Measurements from ENCODE around the gene EMID1. TPM values are rescaled to one million over a fixed set of nuclear protein-coding genes. Genes with fewer than 3 reads are reported as not detected.

EMID1 gene
- polyA plus RNA-seq, 1 donor (not counting 4 experiments of a cell fraction or from before 2014, with no cell fraction given), result not detected

- Histone ChIP-seq H3K27me3 (ENCODE audit: control insufficient read depth, extremely low read depth, insufficient read depth, low read length) (peaks cover 4% of the 10 kb centered on the region), H3K9ac (ENCODE audit: control insufficient read depth, extremely low read depth, insufficient read depth, low read length) (no peak overlapping the region), H3K79me2 (ENCODE audit: control insufficient read depth, insufficient read depth, low read length) (no peaks in the 10 kb centered on the region), H3K4me3 (ENCODE audit: control insufficient read depth in 2 of 3, extremely low read depth in 1 of 3, insufficient read depth in 2 of 3, low read depth in 1 of 3, low read length in 3 of 3) (no peak overlapping the region), H4K20me1 (ENCODE audit: control insufficient read depth, extremely low read depth, insufficient read depth, low read length) (peaks cover 3% of the 10 kb centered on the region), H3K36me3 (ENCODE audit: control insufficient read depth in 2 of 2, extremely low read depth in 1 of 2, insufficient read depth in 2 of 2, low read length in 2 of 2) (no peaks in the 10 kb centered on the region), H3K27ac (ENCODE audit: control insufficient read depth, insufficient read depth, low read length) (no peak overlapping the region), H3K9me1 (ENCODE audit: control insufficient read depth, extremely low read depth, insufficient read depth, low read length) (no peaks in the 10 kb centered on the region), H2AFZ (ENCODE audit: control insufficient read depth, low read length) (no peak overlapping the region), H3K4me1 (ENCODE audit: control insufficient read depth, extremely low read depth, insufficient read depth, low read length) (no peaks in the 10 kb centered on the region), H3K9me3 (ENCODE audit: control insufficient read depth, low read depth, low read length) (no peaks in the 10 kb centered on the region), H3K4me2 (ENCODE audit: control insufficient read depth, extremely low read depth, insufficient read depth, low read depth, low read length) (no peak overlapping the region)
- TF ChIP-seq EZH2 (IDR thresholded peaks at IDR 0.05; ENCODE audit: low read length) (no peak), CTCF (optimal IDR thresholded peaks at IDR 0.05 in 1 of 3, IDR thresholded peaks at IDR 0.05 in 1 of 3, conservative IDR thresholded peaks at IDR 0.05 in 1 of 3; ENCODE audit: extremely low read depth in 1 of 3, insufficient read depth in 2 of 3, low read length in 3 of 3) (no peak)
- DNase-seq (ENCODE audit: low read depth, low spot score) (no peak), FAIRE-seq (no peak)
- dilution Hi-C loops (cut with MboI; ENCODE audit: extremely low pct_ligation_motif_present, low sequenced_read_pairs), result no loop called here
Measured at GRCh38 chr22:29251981-29252911, 46.5 kb downstream of the EMID1 start.

GRCh38 chr22:29253561-29254285, 48.0 kb downstream of the EMID1 start:
- no peaks in the 10 kb centered on the region for H3K79me2 ChIP-seq (ENCODE audit: control insufficient read depth, insufficient read depth, low read length)
- H4K20me1 ChIP-seq (ENCODE audit: control insufficient read depth, extremely low read depth, insufficient read depth, low read length), result peaks cover 3% of the 10 kb centered on the region
- no peak overlapping the region for H3K4me2 ChIP-seq (ENCODE audit: control insufficient read depth, extremely low read depth, insufficient read depth, low read depth, low read length)
- H3K36me3 ChIP-seq (ENCODE audit: control insufficient read depth in 2 of 2, extremely low read depth in 1 of 2, insufficient read depth in 2 of 2, low read length in 2 of 2), result no peaks in the 10 kb centered on the region
- DNase-seq (ENCODE audit: low read depth, low spot score), result no peak
- H3K9ac ChIP-seq (ENCODE audit: control insufficient read depth, extremely low read depth, insufficient read depth, low read length), result no peak overlapping the region
- no peaks in the 10 kb centered on the region for H3K9me3 ChIP-seq (ENCODE audit: control insufficient read depth, low read depth, low read length)
- no peak overlapping the region for H2AFZ ChIP-seq (ENCODE audit: control insufficient read depth, low read length)
- no peak for FAIRE-seq
- H3K4me1 ChIP-seq (ENCODE audit: control insufficient read depth, extremely low read depth, insufficient read depth, low read length), result no peaks in the 10 kb centered on the region
- dilution Hi-C loops (cut with MboI; ENCODE audit: extremely low pct_ligation_motif_present, low sequenced_read_pairs), result no loop called here
- H3K27ac ChIP-seq (ENCODE audit: control insufficient read depth, insufficient read depth, low read length), result no peak overlapping the region
- no peak overlapping the region for H3K4me3 ChIP-seq (ENCODE audit: control insufficient read depth in 2 of 3, extremely low read depth in 1 of 3, insufficient read depth in 2 of 3, low read depth in 1 of 3, low read length in 3 of 3)
- no peak for TF ChIP-seq EZH2 (IDR thresholded peaks at IDR 0.05; ENCODE audit: low read length)
- no peak for TF ChIP-seq CTCF (optimal IDR thresholded peaks at IDR 0.05 in 1 of 3, IDR thresholded peaks at IDR 0.05 in 1 of 3, conservative IDR thresholded peaks at IDR 0.05 in 1 of 3; ENCODE audit: extremely low read depth in 1 of 3, insufficient read depth in 2 of 3, low read length in 3 of 3)
- peaks cover 4% of the 10 kb centered on the region for H3K27me3 ChIP-seq (ENCODE audit: control insufficient read depth, extremely low read depth, insufficient read depth, low read length)
- no peaks in the 10 kb centered on the region for H3K9me1 ChIP-seq (ENCODE audit: control insufficient read depth, extremely low read depth, insufficient read depth, low read length)

Data from keratinocyte (primary cell).